H1 (cell line): ENCODE measurements around the gene PLA2G4A. TPM values are rescaled to one million over a fixed set of nuclear protein-coding genes. Genes with fewer than 3 reads are reported as not detected.

Experiments used
- ATF3 ChIP-seq: IDR thresholded peaks from 2 replicates; pipeline ENCODE4 v1.6.1; 2011; ENCODE audit warnings: low read depth, mild to moderate bottlenecking, low read length; ENCODE audit not compliant: insufficient read depth
- CHD2 ChIP-seq: IDR thresholded peaks from 2 replicates; pipeline ENCODE4 v1.6.1; 2012; ENCODE audit warnings: low read length, improper control_type of control experiment
- CTBP2 ChIP-seq: IDR thresholded peaks from 2 replicates; pipeline ENCODE4 v1.7.0; 2011; ENCODE audit warnings: borderline replicate concordance, mild to moderate bottlenecking, moderate library complexity, mixed read lengths, low read length; ENCODE audit not compliant: insufficient read depth, insufficient read length
- GTF2F1 ChIP-seq: IDR thresholded peaks from 2 replicates; pipeline ENCODE4 v1.6.1; 2012; ENCODE audit warnings: low read depth, low read length, improper control_type of control experiment, borderline replicate concordance
- HDAC2 ChIP-seq, 2 experiments: fragments of 300-600 bp in 1 of 2; sonication (generic) in 1 of 2; IDR thresholded peaks; 2 replicates each; pipeline ENCODE4 v1.6.1; 2011 to 2012; ENCODE audit warnings: low read depth in 2 of 2, low read length in 2 of 2, mild to moderate bottlenecking in 2 of 2, moderate library complexity in 2 of 2, borderline replicate concordance in 1 of 2, inconsistent platforms in 1 of 2
- JUN ChIP-seq: IDR thresholded peaks from 2 replicates; pipeline ENCODE4 v1.6.1; 2011; ENCODE audit warnings: low read depth, mild to moderate bottlenecking, improper control_type of control experiment, low read length
- KDM5A ChIP-seq: fragments of 200-600 bp; IDR thresholded peaks from 2 replicates; pipeline ENCODE4 v1.7.1; 2012; ENCODE audit warnings: mild to moderate bottlenecking, low read length, inconsistent platforms, mixed read lengths
- polyA plus RNA-seq, 7 experiments: library from polyadenylated mRNA; depleted of rRNA in 3 of 7; stranded (reverse) in 5 of 7; unstranded in 2 of 7; fragments of >200 nt in 5 of 7; fragments of 200-250 nt in 2 of 7; gene quantifications; 1 replicate in 5 of 7; 2 replicates in 1 of 7; 4 replicates in 1 of 7; pipeline versions ENCODE4 v1.2.1 to v1.2.3, GENCODE V29; 2011 to 2013; ENCODE audit warnings: missing spikeins in 2 of 7, mixed read lengths in 2 of 7
- total RNA-seq: library from RNA; stranded (reverse); fragmentation: NEBNext Ultra II Directional; extraction: Animal tissue kit (Norgen Biotek cat#: 25700); gene quantifications from 2 replicates; pipeline ENCODE4 v1.2.1, GENCODE V29; 2021

The PLA2G4A gene
- total and polyA plus RNA-seq, 2 of the 8 experiments (the other 6 are each of a cell fraction or from before 2014, with no cell fraction given) = 0.63 to 1.4 TPM

- TF ChIP-seq CHD2 = no peak
- no peak for TF ChIP-seq CTBP2
- TF ChIP-seq HDAC2 (IDR thresholded peaks at IDR 0.05; ENCODE audit: borderline replicate concordance in 1 of 2, low read depth in 2 of 2, low read length in 2 of 2) = no peak
- TF ChIP-seq KDM5A = no peak
- no peak for TF ChIP-seq ATF3
- no peak for TF ChIP-seq JUN
- no peak for TF ChIP-seq GTF2F1
These were observed 198.5 kb downstream of the PLA2G4A start (continued) for GRCh38 chr1:187027253-187027652.
